NCI-H2029 treated with DMSO at 0.1 percent for 48 hours (cell line): Measurements from ENCODE around the gene ZFR2.
A peak's percentile ranks its signal among the peaks of the same experiment; 100 is the strongest.
"Not testable (repeated sequence)": the region's sequence is repeated elsewhere in the genome, so short reads cannot be mapped to it uniquely, and the experiment has no call there.

ENCODE experiments used
- DNase-seq: peaks from one replicate; lab custom pipeline; 2025; lab: John Stamatoyannopoulos, UW

The ZFR2 gene

GRCh38 chr19:3837332-3837731 is 31.5 kb downstream of the ZFR2 start:
- no peak for DNase-seq

- no peak for DNase-seq
These were observed 32.0 kb downstream of the ZFR2 start for GRCh38 chr19:3836887-3837286.

DNA sequence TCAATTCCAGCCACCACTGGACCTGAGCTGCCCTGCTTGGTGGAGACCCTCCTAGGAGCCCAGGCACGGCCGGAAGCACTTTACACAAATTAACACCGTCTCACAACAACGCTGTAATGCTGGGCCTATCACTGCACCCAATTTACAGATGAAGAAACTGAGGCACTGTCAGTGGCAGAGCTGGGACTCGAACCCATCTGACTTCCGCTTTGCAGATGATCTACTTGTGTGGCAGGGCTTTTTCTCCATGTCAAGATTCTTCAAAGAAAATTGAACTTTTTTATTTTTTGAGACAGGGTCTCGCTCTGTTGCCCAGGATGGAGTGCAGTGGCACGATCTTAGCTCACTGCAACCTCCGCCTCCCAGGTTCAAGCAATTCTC is 33.8 kb downstream of the ZFR2 start:
- no peak for DNase-seq

- no peak for DNase-seq
These were observed 34.3 kb downstream of the ZFR2 start for GRCh38 chr19:3834349-3835054.

- DNase-seq, result no peak
These were observed 35.1 kb downstream of the ZFR2 start for GRCh38 chr19:3833578-3834348.

- DNase-seq, result no peak
These were observed 36.8 kb downstream of the ZFR2 start for GRCh38 chr19:3832001-3832400.

- no peak for DNase-seq
These were observed 37.2 kb downstream of the ZFR2 start for GRCh38 chr19:3831601-3832000.

DNA sequence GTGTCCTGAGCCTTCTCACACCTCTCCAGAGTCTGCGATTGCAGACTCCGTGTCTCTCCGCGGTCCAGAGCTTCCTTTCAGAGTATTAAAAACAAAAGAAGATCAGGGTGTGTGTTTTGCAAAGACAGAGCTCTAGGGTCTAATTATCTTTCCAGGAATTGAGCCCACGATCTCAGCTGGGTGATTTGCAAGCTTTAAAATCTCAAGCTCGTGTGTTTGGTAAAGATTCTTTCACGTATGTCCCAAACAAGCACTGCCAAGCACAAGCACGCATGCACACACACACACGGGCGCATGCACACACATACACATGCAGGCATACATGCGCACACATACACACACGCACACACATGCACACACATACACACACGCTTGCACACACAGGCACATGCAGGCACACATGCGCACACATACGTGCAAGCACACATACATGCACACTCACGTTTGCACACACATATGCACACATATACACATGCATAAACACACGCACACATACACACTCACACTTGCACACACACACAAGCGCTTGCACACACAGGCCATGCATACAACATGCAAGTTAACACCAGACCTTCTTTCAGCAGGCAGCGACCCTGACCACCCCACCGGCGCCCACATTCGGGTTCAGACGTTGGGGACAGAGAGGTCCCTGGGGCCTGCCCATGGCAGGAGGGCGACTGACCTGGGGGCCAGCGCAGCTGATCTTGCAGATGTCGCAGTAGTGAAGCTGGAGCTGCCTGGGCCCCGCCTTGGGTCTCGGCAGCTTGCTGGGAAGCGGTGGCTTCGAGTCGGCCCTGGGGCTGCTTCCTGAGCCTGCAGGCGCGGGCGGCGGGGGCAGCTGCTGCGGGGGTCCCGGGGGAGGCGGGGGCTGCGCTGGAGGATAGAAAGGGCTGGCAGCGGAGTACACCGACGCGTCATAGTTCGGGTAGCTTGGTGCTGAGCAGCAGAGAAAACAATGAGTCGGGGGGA is 37.9 kb downstream of the ZFR2 start:
- no peak for DNase-seq

DNA sequence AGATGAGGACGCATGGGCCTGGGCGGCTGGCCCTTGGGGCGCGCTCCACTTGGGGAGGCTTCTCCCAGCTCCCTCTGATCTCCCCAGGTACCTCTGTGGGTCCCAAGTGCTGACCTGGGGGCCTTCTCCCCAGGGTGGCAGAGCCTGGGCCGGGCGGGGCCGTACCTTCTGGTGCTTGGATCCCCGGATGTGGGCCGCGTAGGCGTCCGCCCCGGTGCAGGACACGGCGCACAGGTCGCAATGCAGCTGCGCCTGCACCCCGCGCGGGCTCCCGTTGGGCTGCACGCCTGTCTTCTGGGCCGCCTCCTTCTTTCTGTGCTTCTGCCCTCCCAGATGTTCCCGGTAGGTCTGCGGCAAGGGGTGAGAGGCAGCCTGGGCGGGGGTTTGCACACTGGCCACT is 41.5 kb downstream of the ZFR2 start:
- no peak for DNase-seq

GRCh38 chr19:3826163-3826562 is 42.7 kb downstream of the ZFR2 start:
- no peak for DNase-seq

DNA sequence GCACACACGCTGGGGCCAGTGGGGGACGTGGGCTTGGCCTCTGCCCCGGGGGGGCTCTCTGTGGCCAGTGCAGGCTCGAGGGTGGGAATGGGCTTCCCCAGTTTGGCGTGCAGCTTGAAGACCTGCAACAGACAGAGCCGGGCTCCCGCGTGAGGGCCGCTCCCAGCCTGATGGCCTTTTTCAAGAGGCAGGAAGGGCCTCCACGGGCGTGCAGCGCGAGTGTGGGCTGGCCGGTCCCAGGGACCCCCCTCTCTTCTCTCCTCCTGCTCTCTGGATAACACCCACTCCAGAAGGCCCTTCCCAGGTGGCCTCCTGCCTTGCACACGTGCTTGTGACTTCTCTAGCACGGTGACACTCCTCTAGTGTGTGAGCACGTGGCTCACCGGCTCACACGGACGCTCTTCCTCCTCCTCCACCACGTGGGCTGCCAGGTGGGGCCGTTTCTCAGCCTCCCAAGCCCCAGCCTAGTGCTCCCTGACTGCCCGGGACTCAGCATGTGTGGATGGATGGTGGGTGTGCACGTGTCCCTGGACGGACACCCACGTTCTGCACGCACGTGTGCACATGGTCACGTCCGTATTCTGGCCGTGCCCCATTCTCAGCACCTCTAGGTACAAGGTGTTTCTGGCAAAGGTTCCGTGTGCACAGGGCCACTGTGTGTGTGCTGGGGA is 43.4 kb downstream of the ZFR2 start:
- no peak for DNase-seq

- DNase-seq, result no peak
These were observed 45.5 kb downstream of the ZFR2 start for GRCh38 chr19:3823350-3823713.

DNA sequence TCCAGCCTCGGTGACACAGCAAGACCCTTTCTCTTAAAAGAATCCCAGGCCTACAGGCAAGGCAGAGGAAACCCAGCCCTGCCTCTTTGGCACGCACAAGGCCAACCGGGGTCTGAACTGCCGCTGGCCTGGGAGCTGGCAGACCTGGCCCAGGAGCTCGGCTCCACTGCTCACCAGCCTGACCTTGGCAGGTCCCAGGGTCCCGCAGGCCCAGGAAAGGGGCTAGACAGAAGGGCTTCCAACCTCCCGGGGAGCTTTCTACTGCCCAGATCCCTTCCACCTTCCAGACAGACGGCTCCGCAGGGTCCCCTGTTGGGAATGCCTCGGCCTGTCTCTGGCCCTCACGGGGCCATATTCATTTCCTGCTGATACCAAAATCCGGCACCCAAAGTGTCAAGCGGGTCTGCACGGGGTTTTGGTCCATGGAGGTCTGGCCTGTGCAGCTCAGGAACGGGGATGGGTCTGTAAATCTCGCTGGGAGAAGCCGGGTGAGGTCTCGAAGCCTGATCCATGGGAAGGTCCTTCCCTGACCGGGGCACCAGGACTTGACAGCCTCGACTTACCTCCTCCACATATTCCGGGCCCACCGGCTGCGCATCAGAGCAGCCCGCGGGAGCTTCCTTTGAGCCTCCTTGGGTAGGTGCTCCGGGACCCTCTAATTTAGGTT is 46.0 kb downstream of the ZFR2 start:
- DNase-seq, result no peak

GRCh38 chr19:3821857-3822364 is 46.9 kb downstream of the ZFR2 start:
- DNase-seq, result peak; percentile 15

GRCh38 chr19:3821156-3821555 is 47.7 kb downstream of the ZFR2 start:
- no peak for DNase-seq

DNA sequence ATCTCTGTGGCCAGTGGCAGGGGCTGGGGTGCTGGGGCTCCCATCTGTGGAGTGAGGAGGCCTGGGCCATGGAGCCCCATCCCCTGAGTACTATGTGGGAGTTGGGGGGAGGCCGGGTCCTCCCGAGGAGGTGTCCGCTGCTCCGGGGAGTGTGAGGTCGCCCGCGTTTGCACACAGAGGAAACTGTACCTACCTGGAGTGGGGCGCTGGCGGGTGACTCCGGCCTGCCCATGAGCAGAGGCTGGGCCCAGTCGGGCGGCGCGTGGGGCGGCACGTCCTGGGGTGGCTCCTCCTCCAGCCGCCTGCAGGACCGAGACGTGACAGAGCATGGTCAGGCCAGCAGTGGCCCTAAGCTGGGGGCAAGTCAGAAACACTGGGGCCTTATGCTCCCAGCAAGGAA is 48.8 kb downstream of the ZFR2 start:
- DNase-seq, result no peak

DNA sequence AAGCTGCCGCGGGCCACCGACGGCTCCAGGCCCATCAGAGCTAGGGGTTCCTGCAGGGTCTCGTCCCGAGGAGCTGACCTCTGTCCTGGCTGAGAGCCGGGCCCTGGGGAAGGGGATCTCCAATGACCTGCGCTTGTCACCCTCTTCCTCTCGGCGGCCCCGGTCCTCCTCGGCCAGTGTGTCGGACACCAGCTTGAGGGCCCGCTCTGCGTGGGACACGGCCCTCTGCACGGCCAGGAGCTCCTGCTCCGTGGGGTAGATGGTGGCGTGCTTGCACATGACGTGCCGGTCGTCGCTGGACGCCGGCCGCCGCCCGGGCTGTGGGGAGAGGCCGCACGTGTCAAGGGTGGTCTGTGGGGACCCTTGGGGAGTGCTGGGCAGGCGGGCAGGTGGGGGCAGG is 49.9 kb downstream of the ZFR2 start:
- no peak for DNase-seq

DNA sequence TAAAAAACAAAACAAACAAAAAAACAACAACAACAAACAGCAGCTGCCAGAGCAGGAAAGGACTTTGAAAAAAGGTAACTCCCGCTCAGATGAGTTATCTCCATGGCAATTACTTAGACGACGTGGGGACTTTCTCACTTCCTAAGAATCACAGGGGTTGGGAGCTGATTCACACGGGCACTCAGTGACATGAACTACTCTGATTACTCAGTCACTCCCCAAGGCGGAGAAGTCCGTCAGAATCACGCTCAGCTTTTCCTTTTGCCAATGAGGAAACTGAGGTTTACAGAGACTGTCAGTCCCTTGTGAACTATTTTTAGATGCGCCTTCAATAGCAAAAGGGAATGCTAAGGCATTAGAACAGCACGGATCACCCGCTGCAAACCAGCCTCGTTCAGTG is 50.4 kb downstream of the ZFR2 start:
- DNase-seq, result no peak

GRCh38 chr19:3817761-3818160 is 51.1 kb downstream of the ZFR2 start:
- no peak for DNase-seq

DNA sequence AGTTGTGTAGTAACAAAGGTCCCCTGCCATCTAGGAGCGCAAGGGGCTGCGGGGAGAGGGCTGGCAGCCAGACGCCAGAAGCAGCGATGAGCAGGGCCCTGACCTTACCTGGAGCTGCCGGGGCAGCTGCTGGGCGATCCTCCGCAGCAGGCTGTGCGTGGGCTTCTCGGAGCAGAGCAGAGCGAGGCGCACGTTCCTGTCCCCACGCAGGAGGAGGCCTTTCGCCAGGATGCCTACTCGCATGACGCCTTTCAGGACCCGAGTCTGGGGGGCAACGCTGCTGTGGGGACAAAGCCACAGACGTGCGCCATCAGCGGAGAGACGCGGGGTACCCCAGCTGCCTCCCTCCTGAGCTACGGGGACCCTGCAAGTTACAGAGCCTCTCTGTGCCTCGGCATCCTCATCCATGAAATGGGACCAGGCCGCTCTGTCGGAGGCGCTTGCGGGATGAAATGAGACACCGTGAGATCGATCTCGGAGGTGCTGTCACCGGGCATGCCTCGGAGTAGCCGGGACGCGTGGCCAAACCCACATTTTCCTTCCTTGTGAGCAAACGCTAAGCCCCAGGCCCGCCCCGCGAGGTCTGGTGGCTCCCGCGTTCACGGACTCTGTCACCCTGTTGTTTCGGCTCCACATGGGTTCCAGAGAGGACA is 52.1 kb downstream of the ZFR2 start:
- no peak for DNase-seq

DNA sequence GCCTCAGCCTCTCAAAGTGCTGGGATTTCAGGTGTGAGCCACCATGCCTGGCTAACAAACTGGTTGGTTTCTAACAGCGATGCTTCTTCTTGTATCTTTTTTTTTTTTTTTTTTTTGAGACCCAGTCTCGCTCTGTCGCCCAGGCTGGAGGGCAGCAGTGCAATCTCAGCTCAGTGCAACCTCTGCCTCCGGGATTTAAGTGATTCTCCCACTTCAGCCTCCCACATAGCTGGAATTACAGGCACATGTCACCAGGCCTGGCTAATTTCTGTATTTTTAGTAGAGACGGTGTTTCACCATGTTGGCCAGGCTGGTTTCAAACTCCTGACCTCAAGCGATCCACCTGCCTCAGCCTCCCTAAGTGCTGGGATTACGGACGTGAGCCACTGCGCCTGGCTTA is 52.7 kb downstream of the ZFR2 start:
- DNase-seq, result not testable (repeated sequence)
